ENCODE data around the gene SPRY1. TPM values are rescaled to one million over a fixed set of nuclear protein-coding genes. Genes with fewer than 3 reads are reported as not detected.

SPRY1 gene
- total RNA-seq, 2 experiments from 2014 or later = 7.4 to 7.8 TPM

DNA sequence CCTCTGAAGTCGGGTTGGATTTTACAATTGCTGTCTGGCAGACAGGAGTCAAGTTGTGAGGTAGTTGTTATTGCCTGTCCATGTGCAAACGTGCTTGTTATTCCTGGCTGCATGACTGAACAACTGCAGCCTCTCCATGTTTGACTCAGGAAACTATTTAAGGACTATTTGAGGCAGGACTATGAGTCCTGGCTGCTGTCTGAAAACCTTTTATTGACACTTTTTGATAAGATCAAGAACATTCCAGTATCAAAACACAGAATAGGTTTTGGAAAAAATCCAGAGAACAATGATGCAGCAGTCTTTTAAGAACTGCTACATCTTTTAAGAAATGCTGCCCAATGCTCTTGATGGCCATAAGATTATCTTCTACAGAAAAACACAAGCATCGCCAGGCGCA, 10.0 kb upstream of the SPRY1 start:
- ChIA-PET POLR2A (no interaction called here), CTCF (interaction anchor here (0.9 kb wide), 1 partner anchor 14 kb away, joined by 3 read pairs; no protein-coding TSS in a partner anchor)
- no peak for DNase-seq
- Mint-ChIP-seq H3K27me3 (peaks cover 6% of the 10 kb centered on the region), H3K9me3 (no peaks in the 10 kb centered on the region), H3K27ac (no peak overlapping the region), H3K4me1 (no peaks in the 10 kb centered on the region), H3K36me3 (ENCODE audit: low read depth) (no peaks in the 10 kb centered on the region), H3K4me3 (no peak overlapping the region)

DNA sequence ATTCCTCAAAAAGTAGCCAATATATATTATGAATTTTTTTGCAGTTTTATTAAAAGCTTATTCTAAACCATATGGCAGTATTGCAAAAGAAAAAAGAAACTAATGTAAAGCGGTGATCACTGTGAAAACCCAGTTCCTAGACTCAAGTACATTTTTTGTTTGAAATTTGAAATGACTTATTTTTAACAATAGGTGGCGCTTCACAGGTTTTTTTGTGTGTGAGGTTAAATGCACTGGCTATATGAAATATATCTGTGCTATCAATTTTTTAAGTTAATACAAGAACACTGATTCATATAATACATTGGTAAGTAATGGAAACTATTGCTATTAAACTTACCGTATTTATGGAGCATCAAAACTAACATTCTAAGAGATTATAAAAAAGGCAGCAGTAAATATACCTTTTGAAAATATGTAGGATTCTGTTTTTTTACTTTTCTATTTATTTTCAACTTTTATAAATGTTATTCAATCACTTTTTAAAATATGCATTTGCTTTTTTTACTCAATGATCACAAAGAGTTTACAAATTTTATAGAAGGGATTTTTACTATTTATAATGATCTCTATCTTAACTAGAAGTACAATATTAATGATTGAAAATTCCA, 5.6 kb upstream of the SPRY1 start:
- DNase-seq = no peak
- no peak overlapping the region for H3K27ac Mint-ChIP-seq
- H3K4me1 Mint-ChIP-seq = no peaks in the 10 kb centered on the region
- H3K27me3 Mint-ChIP-seq = peaks cover 9% of the 10 kb centered on the region
- no peaks in the 10 kb centered on the region for H3K36me3 Mint-ChIP-seq (ENCODE audit: low read depth)
- ChIA-PET CTCF (no interaction called here), POLR2A (no interaction called here)
- no peak overlapping the region for H3K4me3 Mint-ChIP-seq
- H3K9me3 Mint-ChIP-seq = no peaks in the 10 kb centered on the region

DNA sequence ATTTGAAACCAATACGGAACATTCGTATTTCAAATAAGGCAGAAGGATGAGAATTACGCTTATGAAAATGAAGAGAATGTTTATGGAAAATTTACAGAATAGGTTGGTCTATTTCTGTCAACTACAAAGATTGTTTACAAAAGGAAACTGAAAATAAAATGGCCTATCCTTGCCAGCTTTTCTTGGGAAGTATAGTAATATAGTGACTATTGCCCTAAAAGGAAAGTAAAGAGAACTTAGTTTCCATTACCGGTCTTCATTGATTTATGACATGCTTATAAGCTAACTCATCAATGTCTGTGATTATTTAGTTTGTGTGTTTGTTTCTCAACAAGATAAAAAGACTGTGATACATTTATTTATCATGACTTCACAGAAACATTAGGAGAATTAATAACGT, 2.9 kb upstream of the SPRY1 start:
- Mint-ChIP-seq H3K4me3 (no peak overlapping the region), H3K36me3 (ENCODE audit: low read depth) (no peaks in the 10 kb centered on the region), H3K27me3 (peaks cover 13% of the 10 kb centered on the region), H3K27ac (no peak overlapping the region), H3K9me3 (no peaks in the 10 kb centered on the region), H3K4me1 (peaks cover 12% of the 10 kb centered on the region)
- no peak for DNase-seq
- ChIA-PET POLR2A (no interaction called here), CTCF (no interaction called here)

DNA sequence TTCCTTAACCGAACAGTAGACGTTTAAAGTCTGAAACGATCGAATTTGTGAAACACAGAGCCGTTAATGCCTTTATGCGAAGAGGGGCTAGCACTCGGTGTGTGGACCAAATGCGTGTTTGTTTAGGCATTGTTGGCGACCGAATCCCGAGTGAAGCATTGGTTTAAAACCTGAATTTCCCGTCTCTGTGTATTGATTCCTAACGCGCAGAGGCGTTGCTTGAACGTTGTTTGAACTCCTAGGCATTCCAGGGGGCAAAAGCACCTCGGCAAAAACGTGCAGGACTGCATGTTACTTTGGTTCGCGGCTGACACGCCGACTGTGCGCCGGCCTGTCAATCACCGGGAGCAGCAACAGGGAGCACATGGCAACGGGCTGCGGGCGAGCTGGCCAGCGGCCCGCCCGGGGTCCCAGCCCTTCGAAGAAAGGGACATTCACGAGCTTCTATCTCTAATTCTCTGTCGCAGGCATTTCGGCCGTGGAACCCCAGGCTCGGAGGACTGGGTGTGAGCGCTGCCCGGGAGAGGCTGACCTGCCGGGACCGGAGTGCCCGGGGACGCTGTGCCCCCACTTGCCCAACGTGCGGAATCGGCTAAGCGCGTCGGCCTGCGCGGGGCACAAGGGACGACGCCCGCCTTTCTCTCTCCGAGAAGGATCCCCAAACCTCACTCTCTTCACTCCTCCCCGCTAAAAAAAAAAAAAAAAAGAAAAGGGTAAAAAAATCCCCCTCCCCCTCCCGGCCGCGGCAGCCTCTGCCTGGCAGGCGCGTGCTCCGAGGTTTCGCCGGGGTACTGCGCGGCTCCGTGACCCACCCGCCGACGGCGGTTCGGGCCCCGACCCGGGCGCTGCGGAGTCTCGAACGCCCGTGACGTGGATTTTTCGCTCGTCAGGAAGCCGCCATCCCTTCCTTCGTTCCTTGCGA, 810 bp downstream of the SPRY1 start:
- H3K36me3 Mint-ChIP-seq (ENCODE audit: low read depth) = peaks cover 17% of the 10 kb centered on the region
- no peaks in the 10 kb centered on the region for H3K9me3 Mint-ChIP-seq
- CTCF ChIA-PET = interaction anchor here (0.7 to 1.8 kb wide), 6 partner anchors 11 to 1527 kb away, joined by 3 read pairs; partner anchors contain the start of gene BBS12
- peak; percentile 38 for DNase-seq
- POLR2A ChIA-PET = no interaction called here
- H3K27me3 Mint-ChIP-seq = peaks cover 14% of the 10 kb centered on the region
- peak overlapping the region; percentile 86 for H3K4me3 Mint-ChIP-seq
- H3K4me1 Mint-ChIP-seq = peaks cover 33% of the 10 kb centered on the region
- H3K27ac Mint-ChIP-seq = peak overlapping the region; percentile 88

DNA sequence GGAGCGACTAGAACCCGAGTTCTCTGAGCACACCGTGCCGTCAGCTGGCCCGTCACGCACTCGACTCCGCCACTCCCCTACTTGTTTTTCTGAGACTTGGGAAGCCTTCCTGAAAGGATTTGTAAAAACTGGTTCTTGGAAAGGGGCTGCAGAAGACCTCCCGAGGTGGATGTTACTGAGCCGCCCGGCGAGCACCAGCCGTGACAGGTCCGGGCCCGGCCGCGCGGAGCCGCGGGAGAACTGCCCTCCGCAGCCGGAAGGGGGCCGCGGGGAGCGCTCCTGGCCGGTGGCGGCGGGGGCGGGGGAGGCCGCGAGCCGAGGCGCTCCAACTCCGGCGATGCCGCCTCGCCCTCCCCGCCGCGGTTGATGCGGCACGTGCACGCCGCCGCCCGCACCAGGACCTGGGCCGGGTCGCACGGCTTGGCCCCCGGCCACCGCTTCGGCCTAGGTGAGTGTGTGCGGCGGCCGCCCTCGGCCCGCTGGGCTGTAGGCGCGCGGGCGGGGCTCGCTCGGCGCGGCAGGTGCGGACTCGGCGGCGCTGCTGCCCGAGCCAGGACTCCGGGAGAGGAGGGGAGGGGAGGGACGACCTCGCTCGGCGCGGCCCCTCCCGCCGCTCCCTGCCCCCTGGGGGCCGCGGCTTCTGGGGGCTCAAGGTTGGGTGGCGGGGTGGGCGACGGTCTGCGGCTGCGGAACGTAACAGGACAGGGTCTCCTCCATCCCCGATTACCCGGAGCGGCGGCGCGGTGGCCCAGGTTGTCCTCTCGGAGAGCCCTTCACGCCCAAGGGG, 1.7 kb downstream of the SPRY1 start:
- Mint-ChIP-seq H3K4me1 (peaks cover 40% of the 10 kb centered on the region), H3K27ac (peak overlapping the region; percentile 93), H3K4me3 (peak overlapping the region; percentile 90), H3K36me3 (ENCODE audit: low read depth) (peaks cover 25% of the 10 kb centered on the region), H3K9me3 (no peaks in the 10 kb centered on the region), H3K27me3 (peaks cover 11% of the 10 kb centered on the region)
- DNase-seq = peak; percentile 61
- ChIA-PET CTCF (interaction anchor here (1.0 to 1.8 kb wide), 3 partner anchors 23 to 125 kb away, joined by 3 read pairs; no protein-coding TSS in a partner anchor), POLR2A (no interaction called here)

DNA sequence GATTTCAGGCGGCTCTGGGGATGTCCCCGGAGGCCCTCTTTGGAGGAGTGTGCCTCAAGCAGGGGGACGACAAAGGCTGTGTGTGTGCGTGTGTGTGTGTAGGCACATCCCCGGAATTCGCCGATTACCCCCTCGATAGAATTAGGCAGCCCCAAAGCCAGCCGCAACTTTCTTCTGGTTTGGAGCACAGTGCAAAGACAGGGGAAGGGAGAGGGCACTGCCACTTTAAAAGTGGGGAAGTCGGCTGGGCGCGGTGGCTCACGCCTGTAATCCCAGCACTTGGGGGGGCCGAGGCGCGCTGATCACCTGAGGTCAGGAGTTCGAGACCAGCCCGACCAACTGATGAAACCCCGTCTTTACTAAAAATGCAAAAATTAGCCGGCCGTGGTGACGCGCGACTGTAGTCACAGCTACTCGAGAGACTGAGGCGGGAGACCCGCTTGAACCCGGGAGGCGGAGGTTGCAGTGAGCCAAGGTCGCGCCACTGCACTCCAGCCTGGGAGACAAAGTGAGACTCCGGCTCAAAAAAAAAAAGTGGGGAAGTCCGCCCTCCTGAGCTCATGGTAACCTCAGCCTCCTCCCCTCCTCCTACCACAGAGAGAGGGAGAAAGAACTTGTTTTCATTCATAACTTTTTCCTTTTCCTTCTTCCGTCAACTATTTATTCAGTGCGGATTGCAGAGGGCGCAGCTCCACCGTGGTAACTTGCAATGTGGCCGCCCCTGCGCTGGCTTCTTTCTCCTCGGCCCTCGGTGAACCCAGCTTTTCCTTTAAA, 2.4 kb downstream of the SPRY1 start:
- POLR2A ChIA-PET = interaction anchor here (0.6 kb wide), 1 partner anchor 90 kb away, joined by 5 read pairs; no protein-coding TSS in a partner anchor

DNA sequence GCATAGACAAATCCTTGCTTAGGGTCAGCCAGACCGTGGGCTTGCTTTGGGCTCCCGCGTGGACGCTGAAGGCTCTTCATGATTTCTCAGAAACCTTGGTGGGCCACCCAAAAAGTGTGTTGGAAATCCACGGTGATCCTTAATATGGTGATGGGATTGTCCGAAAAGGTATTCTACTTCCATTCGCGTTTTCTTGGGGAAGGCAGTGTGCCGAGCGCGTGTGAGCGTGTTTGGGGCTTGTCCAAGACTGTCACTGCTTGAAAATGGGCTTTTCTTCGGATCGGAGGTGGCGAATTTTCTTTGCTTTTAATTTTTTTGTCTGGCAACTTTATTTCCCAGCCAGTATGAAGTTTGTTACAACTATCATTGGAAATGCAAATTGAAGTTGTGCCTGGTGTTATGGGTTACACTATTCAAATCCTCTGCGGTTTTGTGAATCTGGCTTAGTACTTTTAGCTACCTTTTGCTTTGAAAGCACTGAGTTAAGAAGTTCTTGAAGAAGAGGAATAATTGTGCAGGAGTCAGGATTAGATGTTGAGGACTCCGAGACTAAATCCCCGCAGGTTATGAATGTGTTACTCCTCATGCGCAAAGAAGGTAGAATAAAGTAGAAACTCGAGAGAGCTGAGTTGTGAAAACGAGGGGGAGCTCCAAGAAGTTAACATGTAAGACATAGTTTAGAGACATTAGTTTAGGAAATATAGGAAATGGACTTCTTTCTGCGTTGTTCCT, 3.2 kb downstream of the SPRY1 start:
- POLR2A ChIA-PET = no interaction called here
- Mint-ChIP-seq H3K4me3 (peak overlapping the region; percentile 90), H3K9me3 (no peaks in the 10 kb centered on the region), H3K27ac (peak overlapping the region; percentile 93), H3K36me3 (ENCODE audit: low read depth) (peaks cover 29% of the 10 kb centered on the region), H3K27me3 (peaks cover 11% of the 10 kb centered on the region), H3K4me1 (peaks cover 41% of the 10 kb centered on the region)
- CTCF ChIA-PET = interaction anchor here (0.6 to 1.6 kb wide), 4 partner anchors 10 to 679 kb away, joined by 3 to 4 read pairs (median 4); no protein-coding TSS in a partner anchor
- no peak for DNase-seq

More for the DNA sequence above, 2.4 kb downstream of the SPRY1 start:
- CTCF ChIA-PET = interaction anchor here (0.9 to 1.8 kb wide), 5 partner anchors 11 to 219 kb away, joined by 3 to 4 read pairs (median 3); no protein-coding TSS in a partner anchor
- Mint-ChIP-seq H3K27me3 (peaks cover 11% of the 10 kb centered on the region), H3K4me1 (peaks cover 41% of the 10 kb centered on the region), H3K36me3 (ENCODE audit: low read depth) (peaks cover 29% of the 10 kb centered on the region), H3K27ac (peak overlapping the region; percentile 93), H3K4me3 (peak overlapping the region; percentile 90), H3K9me3 (no peaks in the 10 kb centered on the region)
- peak; percentile 43 for DNase-seq

DNA sequence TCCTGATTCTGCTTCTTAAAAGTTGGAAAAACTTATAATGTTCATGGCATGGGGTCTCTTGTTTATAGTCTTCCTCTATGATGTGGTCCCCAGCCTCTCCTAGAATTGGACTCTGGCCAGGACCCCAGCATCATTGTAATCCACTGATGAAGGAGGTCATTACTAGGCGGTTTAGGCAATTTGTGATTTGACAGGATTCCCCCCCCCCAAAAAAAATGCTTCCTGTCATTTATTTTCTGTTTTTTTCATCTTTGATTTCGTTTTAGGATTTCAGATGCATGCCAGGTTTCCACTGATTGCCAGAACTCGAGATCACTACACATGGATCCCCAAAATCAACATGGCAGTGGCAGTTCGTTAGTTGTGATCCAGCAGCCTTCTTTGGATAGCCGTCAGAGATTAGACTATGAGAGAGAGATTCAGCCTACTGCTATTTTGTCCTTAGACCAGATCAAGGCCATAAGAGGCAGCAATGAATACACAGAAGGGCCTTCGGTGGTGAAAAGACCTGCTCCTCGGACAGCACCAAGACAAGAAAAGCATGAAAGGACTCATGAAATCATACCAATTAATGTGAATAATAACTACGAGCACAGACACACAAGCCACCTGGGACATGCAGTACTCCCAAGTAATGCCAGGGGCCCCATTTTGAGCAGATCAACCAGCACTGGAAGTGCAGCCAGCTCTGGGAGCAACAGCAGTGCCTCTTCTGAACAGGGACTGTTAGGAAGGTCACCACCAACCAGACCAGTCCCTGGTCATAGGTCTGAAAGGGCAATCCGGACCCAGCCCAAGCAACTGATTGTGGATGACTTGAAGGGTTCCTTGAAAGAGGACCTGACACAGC, 4.9 kb downstream of the SPRY1 start:
- Mint-ChIP-seq H3K27me3 (peaks cover 7% of the 10 kb centered on the region), H3K27ac (no peak overlapping the region), H3K4me1 (peaks cover 43% of the 10 kb centered on the region), H3K36me3 (ENCODE audit: low read depth) (peaks cover 29% of the 10 kb centered on the region), H3K4me3 (no peak overlapping the region), H3K9me3 (no peaks in the 10 kb centered on the region)
- ChIA-PET POLR2A (no interaction called here), CTCF (interaction anchor here (0.7 kb wide), 1 partner anchor 8 kb away, joined by 4 read pairs; no protein-coding TSS in a partner anchor)
- no peak for DNase-seq

DNA sequence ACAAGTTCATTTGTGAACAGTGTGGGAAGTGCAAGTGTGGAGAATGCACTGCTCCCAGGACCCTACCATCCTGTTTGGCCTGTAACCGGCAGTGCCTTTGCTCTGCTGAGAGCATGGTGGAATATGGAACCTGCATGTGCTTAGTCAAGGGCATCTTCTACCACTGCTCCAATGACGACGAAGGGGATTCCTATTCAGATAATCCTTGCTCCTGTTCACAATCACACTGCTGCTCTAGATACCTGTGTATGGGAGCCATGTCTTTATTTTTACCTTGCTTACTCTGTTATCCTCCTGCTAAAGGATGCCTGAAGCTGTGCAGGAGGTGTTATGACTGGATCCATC, 5.5 kb downstream of the SPRY1 start:
- ChIA-PET CTCF (no interaction called here), POLR2A (no interaction called here)
- Mint-ChIP-seq H3K27me3 (peaks cover 4% of the 10 kb centered on the region), H3K4me3 (no peak overlapping the region), H3K36me3 (ENCODE audit: low read depth) (peaks cover 29% of the 10 kb centered on the region), H3K27ac (no peak overlapping the region), H3K9me3 (no peaks in the 10 kb centered on the region), H3K4me1 (peaks cover 37% of the 10 kb centered on the region)
- DNase-seq = no peak

DNA sequence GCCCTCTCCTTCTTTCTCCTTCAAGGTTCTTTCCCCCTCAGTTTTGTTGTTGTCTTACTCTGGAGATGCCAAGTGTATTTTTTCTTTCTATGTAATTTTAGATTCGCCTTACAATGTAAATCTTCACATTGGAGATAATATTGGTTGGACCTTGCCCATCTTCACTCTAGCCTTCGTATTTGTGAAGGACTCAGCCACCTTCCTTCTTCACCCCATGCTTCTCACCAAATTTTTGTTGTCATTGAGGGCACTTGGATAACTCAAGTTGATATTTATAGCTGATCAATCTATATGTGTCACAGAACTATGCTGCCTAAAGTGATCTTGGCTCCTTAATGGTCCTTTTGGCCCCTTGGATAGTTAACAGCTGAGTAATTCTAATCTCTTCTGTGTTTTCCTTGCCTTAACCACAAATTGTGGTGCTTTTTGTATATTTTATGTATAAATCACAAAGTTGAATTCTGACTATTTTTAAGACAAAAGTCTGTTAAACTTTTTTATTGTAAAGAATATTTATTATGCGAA, 6.5 kb downstream of the SPRY1 start:
- CTCF ChIA-PET = interaction anchor here (1.0 kb wide), 2 partner anchors 11 to 15 kb away, joined by 3 read pairs; no protein-coding TSS in a partner anchor
- POLR2A ChIA-PET = interaction anchor here (1.0 kb wide), 1 partner anchor 41 kb away, joined by 3 read pairs; no protein-coding TSS in a partner anchor
- Mint-ChIP-seq H3K27ac (no peak overlapping the region), H3K9me3 (no peaks in the 10 kb centered on the region), H3K4me3 (no peak overlapping the region), H3K36me3 (ENCODE audit: low read depth) (peaks cover 29% of the 10 kb centered on the region), H3K27me3 (peaks cover 4% of the 10 kb centered on the region), H3K4me1 (peaks cover 35% of the 10 kb centered on the region)
- no peak for DNase-seq

DNA sequence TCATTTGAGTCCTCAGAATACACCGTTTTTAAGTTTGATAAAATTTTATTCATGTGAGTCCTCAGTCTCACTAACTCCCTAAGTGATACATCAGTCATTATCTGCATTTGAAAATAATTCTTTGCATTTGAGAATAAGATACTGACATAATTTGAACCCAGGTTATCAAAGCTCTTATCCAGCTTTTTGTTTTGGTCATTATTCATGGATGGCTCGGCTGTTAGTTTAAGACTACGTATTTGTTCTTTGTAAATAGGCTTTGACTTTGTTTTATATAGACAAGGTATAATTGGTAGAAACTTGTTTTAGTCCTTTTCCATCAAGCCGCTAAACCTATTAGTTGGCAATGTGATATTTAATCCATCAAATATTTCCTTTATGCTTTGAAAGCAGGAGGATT, 7.9 kb downstream of the SPRY1 start:
- no peaks in the 10 kb centered on the region for H3K9me3 Mint-ChIP-seq
- no peaks in the 10 kb centered on the region for H3K27me3 Mint-ChIP-seq
- ChIA-PET CTCF (no interaction called here), POLR2A (no interaction called here)
- no peak overlapping the region for H3K27ac Mint-ChIP-seq
- no peak for DNase-seq
- peaks cover 34% of the 10 kb centered on the region for H3K4me1 Mint-ChIP-seq
- H3K36me3 Mint-ChIP-seq (ENCODE audit: low read depth) = peaks cover 25% of the 10 kb centered on the region
- no peak overlapping the region for H3K4me3 Mint-ChIP-seq
